Endodermal cell (in vitro differentiated cells): ENCODE results near the gene STUB1. TPM values are rescaled to one million over a fixed set of nuclear protein-coding genes. Genes with fewer than 3 reads are reported as not detected.

ENCODE experiments used
- DNase-seq: peaks from one replicate; pipeline ENCODE4 v3.0.0-alpha.2; 2017
- H3K27ac ChIP-seq: 2 replicates; pipeline ENCODE4 v1.5.1; 2013; ENCODE audit warnings: mild to moderate bottlenecking, low read depth, low read length, moderate library complexity
- H3K27me3 ChIP-seq: 2 replicates; pipeline ENCODE4 v1.6.1; 2013; ENCODE audit warnings: mild to moderate bottlenecking, low read length, moderate library complexity; ENCODE audit not compliant: insufficient read depth, control insufficient read depth, poor library complexity, severe bottlenecking
- H3K36me3 ChIP-seq: 2 replicates; pipeline ENCODE4 v1.7.0; 2013; ENCODE audit warnings: mild to moderate bottlenecking, low read length, moderate library complexity; ENCODE audit not compliant: control insufficient read depth, insufficient read depth
- H3K4me1 ChIP-seq: one replicate; pipeline ENCODE4 v1.7.0; 2013; ENCODE audit warnings: low read length; ENCODE audit not compliant: control insufficient read depth, insufficient read depth
- H3K4me3 ChIP-seq: 2 replicates; pipeline ENCODE4 v1.5.1; 2013; ENCODE audit warnings: mild to moderate bottlenecking, low read length, moderate library complexity
- H3K9ac ChIP-seq: 2 replicates; pipeline ENCODE4 v1.6.1; 2013; ENCODE audit warnings: mild to moderate bottlenecking, low read length, moderate library complexity; ENCODE audit not compliant: poor library complexity, severe bottlenecking; ENCODE audit errors: extremely low read depth
- H3K9me3 ChIP-seq: 2 replicates; pipeline ENCODE4 v1.6.1; 2013; ENCODE audit warnings: mild to moderate bottlenecking, low read length, moderate library complexity; ENCODE audit not compliant: control insufficient read depth
- H3K27ac Mint-ChIP-seq: 2 replicates; pipeline ENCODE4 v1.8.0; 2020; ENCODE audit warnings: mixed read lengths
- H3K27me3 Mint-ChIP-seq: 2 replicates; pipeline ENCODE4 v1.8.0; 2021; ENCODE audit warnings: mild to moderate bottlenecking, mixed read lengths; ENCODE audit not compliant: insufficient read depth
- H3K36me3 Mint-ChIP-seq: 2 replicates; pipeline ENCODE4 v1.8.0; 2020; ENCODE audit warnings: low read depth, mixed read lengths
- H3K4me1 Mint-ChIP-seq: 2 replicates; pipeline ENCODE4 v1.8.0; 2020; ENCODE audit warnings: mixed read lengths
- H3K4me3 Mint-ChIP-seq: 2 replicates; pipeline ENCODE4 v1.8.0; 2020; ENCODE audit warnings: mild to moderate bottlenecking, moderate library complexity, mixed read lengths
- H3K9me3 Mint-ChIP-seq: 2 replicates; pipeline ENCODE4 v1.8.0; 2020; ENCODE audit warnings: mild to moderate bottlenecking, mixed read lengths
- CTCF ChIP-seq: fragments of 200-600 bp; sonication (generic); conservative IDR thresholded peaks from 2 replicates; pipeline ENCODE4 v1.5.0; 2021; ENCODE audit warnings: antibody characterized with exemption, mild to moderate bottlenecking
- WGBS, 2 experiments: methylation state at CpG; one replicate each; pipeline versions ENCODE4 v1.1.5 to v1.1.7; 2013; ENCODE audit warnings: missing lambda C conversion rate in 2 of 2, mixed read lengths in 1 of 2; ENCODE audit not compliant: insufficient coverage in 1 of 2, insufficient read length in 1 of 2; 5-methylcytosine and 5-hydroxymethylcytosine counted together
- total RNA-seq, 2 donors: library from RNA; stranded (reverse); fragmentation: NEBNext Ultra II Directional in 1 of 2; extraction: Animal tissue kit (Norgen Biotek cat#: 25700) in 1 of 2; gene quantifications; 2 replicates in 1 of 2; 3 replicates in 1 of 2; pipeline ENCODE4 v1.2.1, GENCODE V29; 2021

Gene STUB1
- total RNA-seq, 2 donors from 2014 or later = 105 to 124 TPM

- Mint-ChIP-seq H3K27me3 (no peaks in the 10 kb centered on the region), H3K27ac (no peak overlapping the region), H3K36me3 (peaks cover 9% of the 10 kb centered on the region), H3K4me1 (peaks cover 5% of the 10 kb centered on the region), H3K9me3 (no peaks in the 10 kb centered on the region), H3K4me3 (no peak overlapping the region)
- WGBS, 2 experiments = 94 to 97% methylated on average over 19 to 21 of the region's 21 CpGs
- Histone ChIP-seq H3K9me3 (no peaks in the 10 kb centered on the region), H3K27ac (no peak overlapping the region), H3K27me3 (no peaks in the 10 kb centered on the region), H3K36me3 (no peaks in the 10 kb centered on the region), H3K4me1 (peaks cover 3% of the 10 kb centered on the region), H3K4me3 (no peak overlapping the region), H3K9ac (no peak overlapping the region)
- no peak for TF ChIP-seq CTCF
- no peak for DNase-seq
Observed at GRCh38 chr16:662597-662996, 17.6 kb upstream of the STUB1 start.

DNA sequence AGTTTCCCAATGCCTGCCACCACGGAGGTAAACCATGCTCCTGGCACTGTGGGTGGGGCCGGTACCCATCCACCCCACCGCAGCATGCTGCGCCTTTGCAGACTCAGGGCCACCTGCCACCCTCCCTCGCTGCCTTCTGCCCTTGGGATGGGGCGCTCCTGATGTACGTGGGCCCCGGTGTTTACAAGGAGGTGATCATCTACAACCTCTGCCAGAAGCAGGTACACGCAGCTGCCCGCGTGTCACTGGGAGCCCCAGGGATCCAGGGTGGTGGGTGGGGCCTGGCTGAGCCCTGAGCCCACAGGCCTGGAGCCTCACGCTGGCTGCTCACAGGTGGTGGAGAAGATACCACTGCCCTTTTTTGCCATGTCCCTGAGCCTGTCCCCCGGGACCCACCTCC lies 13.6 kb upstream of the STUB1 start:
- H3K9me3 ChIP-seq = no peaks in the 10 kb centered on the region
- no peak overlapping the region for H3K4me3 Mint-ChIP-seq
- H3K27ac ChIP-seq = no peak overlapping the region
- H3K36me3 Mint-ChIP-seq = peaks cover 19% of the 10 kb centered on the region
- H3K27ac Mint-ChIP-seq = no peak overlapping the region
- H3K27me3 Mint-ChIP-seq = no peaks in the 10 kb centered on the region
- no peak for TF ChIP-seq CTCF
- no peaks in the 10 kb centered on the region for H3K27me3 ChIP-seq
- no peaks in the 10 kb centered on the region for H3K9me3 Mint-ChIP-seq
- DNase-seq = no peak
- peaks cover 24% of the 10 kb centered on the region for H3K36me3 ChIP-seq
- WGBS, 2 experiments = 84 to 89% methylated on average over 9 to 13 of the region's 13 CpGs
- H3K4me1 Mint-ChIP-seq = peaks cover 3% of the 10 kb centered on the region
- no peak overlapping the region for H3K4me3 ChIP-seq
- H3K9ac ChIP-seq = no peak overlapping the region
- H3K4me1 ChIP-seq = peaks cover 4% of the 10 kb centered on the region

GRCh38 chr16:667113-667779 lies 13.0 kb upstream of the STUB1 start:
- Mint-ChIP-seq H3K27me3 (no peaks in the 10 kb centered on the region), H3K4me3 (peak overlapping the region; percentile 70), H3K9me3 (no peaks in the 10 kb centered on the region), H3K36me3 (peaks cover 19% of the 10 kb centered on the region), H3K4me1 (peaks cover 3% of the 10 kb centered on the region), H3K27ac (peak overlapping the region; percentile 74)
- WGBS, 2 experiments = 90 to 92% methylated on average over 18 to 22 of the region's 22 CpGs
- H3K9ac ChIP-seq = no peak overlapping the region
- no peak overlapping the region for H3K27ac ChIP-seq
- H3K4me3 ChIP-seq = no peak overlapping the region
- H3K27me3 ChIP-seq = no peaks in the 10 kb centered on the region
- TF ChIP-seq CTCF = no peak
- H3K9me3 ChIP-seq = no peaks in the 10 kb centered on the region
- peaks cover 4% of the 10 kb centered on the region for H3K4me1 ChIP-seq
- H3K36me3 ChIP-seq = peaks cover 27% of the 10 kb centered on the region
- DNase-seq = no peak
